ENCODE measurements around the gene KRT33B. TPM values are rescaled to one million over a fixed set of nuclear protein-coding genes. Genes with fewer than 3 reads are reported as not detected.
"Not testable (repeated sequence)": the region's sequence is repeated elsewhere in the genome, so short reads cannot be mapped to it uniquely, and the experiment has no call there.

Gene KRT33B
- total RNA-seq, 2 experiments from 2014 or later = not detected

- no peak for DNase-seq
- H3K36me3 Mint-ChIP-seq (ENCODE audit: low read depth) = no peaks in the 10 kb centered on the region
- CTCF ChIA-PET = interaction anchor here (0.6 to 2.5 kb wide), 7 partner anchors 13 to 1229 kb away, joined by 3 to 10 read pairs (median 4); partner anchors contain the start of gene KRT34
- peaks cover 5% of the 10 kb centered on the region for H3K9me3 Mint-ChIP-seq
- H3K27me3 Mint-ChIP-seq = no peaks in the 10 kb centered on the region
- POLR2A ChIA-PET = no interaction called here
- H3K4me3 Mint-ChIP-seq = no peak overlapping the region
- H3K27ac Mint-ChIP-seq = no peak overlapping the region
- peaks cover 30% of the 10 kb centered on the region for H3K4me1 Mint-ChIP-seq
Measured at GRCh38 chr17:41404024-41404671, 34.5 kb upstream of the KRT33B start.

- CTCF ChIA-PET = interaction anchor here (0.6 to 2.5 kb wide), 7 partner anchors 12 to 1228 kb away, joined by 3 to 10 read pairs (median 4); partner anchors contain the start of gene KRT34
- Mint-ChIP-seq H3K27me3 (no peaks in the 10 kb centered on the region), H3K9me3 (peaks cover 5% of the 10 kb centered on the region), H3K4me1 (peaks cover 27% of the 10 kb centered on the region), H3K4me3 (no peak overlapping the region), H3K27ac (peak overlapping the region; percentile 1), H3K36me3 (ENCODE audit: low read depth) (no peaks in the 10 kb centered on the region)
- POLR2A ChIA-PET = no interaction called here
- no peak for DNase-seq
Measured at GRCh38 chr17:41403404-41404023, 33.9 kb upstream of the KRT33B start.

GRCh38 chr17:41402161-41402560 lies 32.5 kb upstream of the KRT33B start:
- DNase-seq = no peak
- no peak overlapping the region for H3K4me3 Mint-ChIP-seq
- ChIA-PET CTCF (no interaction called here), POLR2A (no interaction called here)
- H3K9me3 Mint-ChIP-seq = peaks cover 5% of the 10 kb centered on the region
- H3K36me3 Mint-ChIP-seq (ENCODE audit: low read depth) = no peaks in the 10 kb centered on the region
- peaks cover 27% of the 10 kb centered on the region for H3K4me1 Mint-ChIP-seq
- H3K27me3 Mint-ChIP-seq = no peaks in the 10 kb centered on the region
- no peak overlapping the region for H3K27ac Mint-ChIP-seq

- DNase-seq = no peak
- no peak within 1 kb of the TSS for H3K4me3 Mint-ChIP-seq
- ChIA-PET POLR2A (no interaction called here), CTCF (no interaction called here)
- H3K27ac Mint-ChIP-seq = peak within 1 kb of the TSS; percentile 68
- peaks cover under 1% of the 10 kb centered on the region for H3K9me3 Mint-ChIP-seq
- H3K36me3 Mint-ChIP-seq (ENCODE audit: low read depth) = no peaks in the 10 kb centered on the region
- H3K27me3 Mint-ChIP-seq = no peaks in the 10 kb centered on the region
- H3K4me1 Mint-ChIP-seq = peaks cover 1% of the 10 kb centered on the region
Measured at GRCh38 chr17:41396996-41397660, 27.5 kb upstream of the KRT33B start, which contains the start of gene KRT31. Gene KRT31, minus strand, starts transcription at chr17:41397608. Its CDS starts 69 bp downstream, at chr17:41397539.

GRCh38 chr17:41396340-41396739 lies 26.7 kb upstream of the KRT33B start:
- H3K27ac Mint-ChIP-seq = no peak overlapping the region
- peaks cover 2% of the 10 kb centered on the region for H3K27me3 Mint-ChIP-seq
- POLR2A ChIA-PET = no interaction called here

GRCh38 chr17:41395611-41396010 lies 26.0 kb upstream of the KRT33B start:
- no peak for DNase-seq
- Mint-ChIP-seq H3K36me3 (ENCODE audit: low read depth) (no peaks in the 10 kb centered on the region), H3K9me3 (no peaks in the 10 kb centered on the region), H3K4me1 (no peaks in the 10 kb centered on the region), H3K4me3 (no peak overlapping the region), H3K27ac (no peak overlapping the region), H3K27me3 (peaks cover 2% of the 10 kb centered on the region)
- ChIA-PET CTCF (no interaction called here), POLR2A (no interaction called here)

More at GRCh38 chr17:41396340-41396739, 26.7 kb upstream of the KRT33B start:
- DNase-seq = no peak
- Mint-ChIP-seq H3K9me3 (no peaks in the 10 kb centered on the region), H3K4me1 (no peaks in the 10 kb centered on the region), H3K36me3 (ENCODE audit: low read depth) (no peaks in the 10 kb centered on the region), H3K4me3 (no peak overlapping the region)
- CTCF ChIA-PET = no interaction called here

- H3K4me1 Mint-ChIP-seq; H3K4me3 Mint-ChIP-seq; H3K9me3 Mint-ChIP-seq; DNase-seq; H3K36me3 Mint-ChIP-seq (ENCODE audit: low read depth); POLR2A ChIA-PET; H3K27me3 Mint-ChIP-seq; CTCF ChIA-PET; H3K27ac Mint-ChIP-seq: not testable (repeated sequence)
Measured at GRCh38 chr17:41395044-41395443, 25.4 kb upstream of the KRT33B start.

- Mint-ChIP-seq H3K4me3 (no peak overlapping the region), H3K9me3 (peaks cover 2% of the 10 kb centered on the region), H3K36me3 (ENCODE audit: low read depth) (no peaks in the 10 kb centered on the region), H3K27me3 (peaks cover 2% of the 10 kb centered on the region), H3K27ac (no peak overlapping the region), H3K4me1 (no peaks in the 10 kb centered on the region)
- CTCF ChIA-PET = no interaction called here
- no peak for DNase-seq
- POLR2A ChIA-PET = no interaction called here
Measured at GRCh38 chr17:41394254-41394996, 24.8 kb upstream of the KRT33B start.

- H3K27me3 Mint-ChIP-seq = peaks cover 2% of the 10 kb centered on the region
- no peak overlapping the region for H3K4me3 Mint-ChIP-seq
- ChIA-PET POLR2A (no interaction called here), CTCF (no interaction called here)
- DNase-seq = no peak
- H3K36me3 Mint-ChIP-seq (ENCODE audit: low read depth) = no peaks in the 10 kb centered on the region
- no peak overlapping the region for H3K27ac Mint-ChIP-seq
- no peaks in the 10 kb centered on the region for H3K4me1 Mint-ChIP-seq
- peaks cover 2% of the 10 kb centered on the region for H3K9me3 Mint-ChIP-seq
Measured at GRCh38 chr17:41393826-41394225, 24.2 kb upstream of the KRT33B start.

- H3K27me3 Mint-ChIP-seq = peaks cover 2% of the 10 kb centered on the region
- H3K9me3 Mint-ChIP-seq = peaks cover 6% of the 10 kb centered on the region
- no peak for DNase-seq
- ChIA-PET POLR2A (no interaction called here), CTCF (no interaction called here)
- H3K36me3 Mint-ChIP-seq (ENCODE audit: low read depth) = no peaks in the 10 kb centered on the region
- no peak overlapping the region for H3K27ac Mint-ChIP-seq
- H3K4me3 Mint-ChIP-seq = no peak overlapping the region
- H3K4me1 Mint-ChIP-seq = no peaks in the 10 kb centered on the region
Measured at GRCh38 chr17:41393294-41393693, 23.7 kb upstream of the KRT33B start.

- no peaks in the 10 kb centered on the region for H3K36me3 Mint-ChIP-seq (ENCODE audit: low read depth)
- no peaks in the 10 kb centered on the region for H3K4me1 Mint-ChIP-seq
- CTCF ChIA-PET = interaction anchor here (1.6 kb wide), 1 partner anchor 11 kb away, joined by 4 read pairs; the partner anchor contains the start of gene KRT34
- H3K9me3 Mint-ChIP-seq = peaks cover 12% of the 10 kb centered on the region
- no peak for DNase-seq
- POLR2A ChIA-PET = no interaction called here
- H3K4me3 Mint-ChIP-seq = no peak overlapping the region
- H3K27ac Mint-ChIP-seq = no peak overlapping the region
- peaks cover 2% of the 10 kb centered on the region for H3K27me3 Mint-ChIP-seq
Measured at GRCh38 chr17:41392278-41392677, 22.7 kb upstream of the KRT33B start.

- peaks cover 17% of the 10 kb centered on the region for H3K9me3 Mint-ChIP-seq
- no peak for DNase-seq
- H3K36me3 Mint-ChIP-seq (ENCODE audit: low read depth) = peaks cover 2% of the 10 kb centered on the region
- peaks cover 4% of the 10 kb centered on the region for H3K27me3 Mint-ChIP-seq
- H3K4me3 Mint-ChIP-seq = no peak overlapping the region
- ChIA-PET CTCF (interaction anchor here (1.0 to 1.6 kb wide), 2 partner anchors 10 to 13 kb away, joined by 3 to 4 read pairs; partner anchors contain the start of gene KRT34), POLR2A (no interaction called here)
- H3K27ac Mint-ChIP-seq = no peak overlapping the region
- H3K4me1 Mint-ChIP-seq = no peaks in the 10 kb centered on the region
Measured at GRCh38 chr17:41391535-41391934, 21.9 kb upstream of the KRT33B start.

Measured in activated CD4-positive, alpha-beta T cell treated with anti-CD3 and anti-CD28 coated beads, Interleukin-2, amount 10 ng/mL, durations not matched to agents 7 days and 5 days (primary cell).